Testis (tissue), 3 donors: Measurements from ENCODE around the gene MIB2. TPM values are rescaled to one million over a fixed set of nuclear protein-coding genes. Genes with fewer than 3 reads are reported as not detected.
"Not testable (repeated sequence)": the region's sequence is repeated elsewhere in the genome, so short reads cannot be mapped to it uniquely, and the experiment has no call there.

Source experiments
- DNase-seq: peaks from one replicate; pipeline ENCODE4 v3.0.0-alpha.2; 2019
- H3K27ac ChIP-seq, 2 donors: fragments of 200-600 bp; sonication (generic); one replicate each; pipeline ENCODE4 v1.5.1; 2019
- H3K27me3 ChIP-seq: fragments of 200-600 bp; sonication (generic); one replicate; pipeline ENCODE4 v1.5.1; 2019
- H3K36me3 ChIP-seq: fragments of 200-600 bp; sonication (generic); one replicate; pipeline ENCODE4 v1.5.1; 2017; ENCODE audit warnings: low read depth; ENCODE audit errors: missing control alignments
- H3K4me1 ChIP-seq: fragments of 200-600 bp; sonication (generic); one replicate; pipeline ENCODE4 v1.5.1; 2019
- H3K4me3 ChIP-seq, 2 donors: fragments of 200-600 bp; sonication (generic); one replicate each; pipeline ENCODE4 v1.5.1; 2017 to 2019
- H3K9me3 ChIP-seq: fragments of 200-600 bp; sonication (generic); one replicate; pipeline ENCODE4 v1.5.1; 2017
- POLR2A ChIP-seq: fragments of 450-650 bp; IDR thresholded peaks from one replicate; pipeline ENCODE4 v1.6.1; 2017; ENCODE audit warnings: antibody characterized with exemption, mild to moderate bottlenecking, moderate library complexity
- WGBS, 2 donors: methylation state at CpG; one replicate each; pipeline ENCODE4 v1.1.5; 2018; 5-methylcytosine and 5-hydroxymethylcytosine counted together
- intact Hi-C: fragments of 100-400 bp; cut with DNase I; formaldehyde crosslinking; loops from one replicate; pipeline ENCODE4 v1.15.1; 2023; ENCODE audit warnings: low total_unique reads
- polyA plus RNA-seq: library from polyadenylated mRNA; stranded (reverse); fragments of 350-450 nt; fragmentation: Illumina TruSeq; extraction: RNeasy Lipid Tissue Mini Kit (QIAGEN cat#74804); gene quantifications from one replicate; pipeline ENCODE4 v1.2.3, GENCODE V29; 2014; ENCODE audit warnings: low read depth, low replicate concordance; ENCODE audit not compliant: insufficient read depth
- total RNA-seq, 2 donors: library from RNA; depleted of rRNA; stranded (reverse); fragments of >200 nt; gene quantifications; one replicate each; pipeline ENCODE4 v1.2.3, GENCODE V29; 2016
- TF ChIP-seq, protein P1 (sequence below), 3 experiments: fragments of 450-650 bp in 2 of 3; fragments of 200-600 bp in 1 of 3; sonication (generic) in 1 of 3; IDR thresholded peaks; one replicate each; pipeline ENCODE4 v1.5.1; 2016 to 2019; ENCODE audit warnings: antibody characterized with exemption in 3 of 3, mild to moderate bottlenecking in 2 of 3, moderate library complexity in 1 of 3

MIB2 gene
- total and polyA plus RNA-seq, 3 donors from 2014 or later, result 38.7 to 172 (median 154) TPM

GRCh38 chr1:1671365-1672119, 56.2 kb downstream of the MIB2 start:
- 85 to 88% methylated on average over 27 of the region's 27 CpGs for WGBS, 2 donors
- H3K4me3 ChIP-seq, result no peak overlapping the region
- H3K27me3 ChIP-seq, result no peaks in the 10 kb centered on the region
- H3K4me1 ChIP-seq, result no peaks in the 10 kb centered on the region
- TF ChIP-seq POLR2A, result no peak
- TF ChIP-seq, protein P1, sequence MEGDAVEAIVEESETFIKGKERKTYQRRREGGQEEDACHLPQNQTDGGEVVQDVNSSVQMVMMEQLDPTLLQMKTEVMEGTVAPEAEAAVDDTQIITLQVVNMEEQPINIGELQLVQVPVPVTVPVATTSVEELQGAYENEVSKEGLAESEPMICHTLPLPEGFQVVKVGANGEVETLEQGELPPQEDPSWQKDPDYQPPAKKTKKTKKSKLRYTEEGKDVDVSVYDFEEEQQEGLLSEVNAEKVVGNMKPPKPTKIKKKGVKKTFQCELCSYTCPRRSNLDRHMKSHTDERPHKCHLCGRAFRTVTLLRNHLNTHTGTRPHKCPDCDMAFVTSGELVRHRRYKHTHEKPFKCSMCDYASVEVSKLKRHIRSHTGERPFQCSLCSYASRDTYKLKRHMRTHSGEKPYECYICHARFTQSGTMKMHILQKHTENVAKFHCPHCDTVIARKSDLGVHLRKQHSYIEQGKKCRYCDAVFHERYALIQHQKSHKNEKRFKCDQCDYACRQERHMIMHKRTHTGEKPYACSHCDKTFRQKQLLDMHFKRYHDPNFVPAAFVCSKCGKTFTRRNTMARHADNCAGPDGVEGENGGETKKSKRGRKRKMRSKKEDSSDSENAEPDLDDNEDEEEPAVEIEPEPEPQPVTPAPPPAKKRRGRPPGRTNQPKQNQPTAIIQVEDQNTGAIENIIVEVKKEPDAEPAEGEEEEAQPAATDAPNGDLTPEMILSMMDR (IDR thresholded peaks at IDR 0.05), result no peak
- peaks cover 5% of the 10 kb centered on the region for H3K36me3 ChIP-seq
- no peaks in the 10 kb centered on the region for H3K9me3 ChIP-seq
- H3K27ac ChIP-seq, result no peak overlapping the region
- intact Hi-C loops, result loop anchor here (10.0 kb wide), 1 partner anchor 573 kb away; no protein-coding TSS in a partner anchor
- DNase-seq, result no peak

DNA sequence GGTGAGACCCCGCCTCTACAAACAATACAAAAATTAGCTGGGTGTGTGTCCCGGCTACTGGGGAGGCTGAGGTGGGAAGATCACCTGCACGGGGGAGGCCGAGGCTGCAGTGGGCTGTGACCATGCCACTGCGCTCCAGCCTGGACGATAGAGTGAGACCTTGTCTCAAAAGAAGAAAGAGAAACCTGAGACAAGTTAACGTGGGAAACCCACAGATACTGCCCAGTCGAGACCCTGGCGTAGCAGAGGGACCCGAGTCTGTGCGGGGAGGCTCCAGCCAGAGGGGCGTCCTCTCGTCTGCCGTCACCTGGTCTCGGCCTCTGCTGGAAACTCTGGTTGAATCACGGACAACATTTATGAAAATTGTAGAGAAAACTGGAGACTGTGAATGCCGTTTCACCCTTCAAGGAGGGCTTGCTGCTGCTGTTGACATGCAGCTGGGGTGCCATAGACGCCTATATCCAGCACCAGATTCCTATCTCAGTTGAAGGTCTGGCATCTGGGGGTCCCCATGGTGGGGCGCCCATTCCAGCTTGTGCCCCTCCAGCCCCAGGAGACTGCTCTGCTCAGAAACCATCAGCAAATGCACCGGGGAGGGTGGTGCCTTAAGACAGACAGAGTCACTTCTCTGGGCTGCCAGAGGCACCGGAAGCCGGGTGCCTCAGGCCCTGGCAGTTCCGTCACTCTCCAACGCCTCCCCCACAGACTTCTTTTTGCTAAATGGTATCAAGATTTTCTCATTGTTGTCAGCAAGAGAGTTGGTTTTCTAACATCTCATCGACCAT, 57.1 kb downstream of the MIB2 start:
- no peaks in the 10 kb centered on the region for H3K4me1 ChIP-seq
- intact Hi-C loops, result loop anchor here (10.0 kb wide), 1 partner anchor 572 kb away; no protein-coding TSS in a partner anchor
- TF ChIP-seq POLR2A, result no peak
- TF ChIP-seq, protein P1 (IDR thresholded peaks at IDR 0.05), result no peak
- no peak for DNase-seq
- peaks cover 5% of the 10 kb centered on the region for H3K36me3 ChIP-seq
- no peak overlapping the region for H3K27ac ChIP-seq
- H3K4me3 ChIP-seq, result no peak overlapping the region
- no peaks in the 10 kb centered on the region for H3K9me3 ChIP-seq
- 88 to 91% methylated on average over 25 of the region's 25 CpGs for WGBS, 2 donors
- H3K27me3 ChIP-seq, result no peaks in the 10 kb centered on the region

DNA sequence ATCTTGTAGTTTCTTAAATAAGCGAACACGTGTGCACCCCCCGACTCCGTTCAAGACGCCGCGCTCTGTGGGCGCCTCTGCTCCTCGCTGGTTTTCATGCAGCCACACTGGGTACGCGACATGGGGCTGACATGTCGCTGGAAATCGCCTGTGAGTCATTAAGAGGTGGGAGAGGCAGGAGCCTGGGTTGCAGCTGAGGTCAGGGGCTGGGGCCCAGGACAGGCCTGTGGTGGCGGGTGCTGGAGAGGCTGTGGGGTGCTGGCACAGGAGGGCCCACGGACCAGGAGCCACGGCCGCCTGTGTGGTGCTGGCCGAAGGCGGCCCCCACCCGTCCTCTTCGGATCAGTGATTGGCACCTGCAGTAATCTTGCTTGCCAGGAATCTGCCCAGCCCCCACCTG, 59.5 kb downstream of the MIB2 start:
- WGBS, 2 donors, result 87 to 90% methylated on average over 11 to 17 of the region's 21 CpGs

DNA sequence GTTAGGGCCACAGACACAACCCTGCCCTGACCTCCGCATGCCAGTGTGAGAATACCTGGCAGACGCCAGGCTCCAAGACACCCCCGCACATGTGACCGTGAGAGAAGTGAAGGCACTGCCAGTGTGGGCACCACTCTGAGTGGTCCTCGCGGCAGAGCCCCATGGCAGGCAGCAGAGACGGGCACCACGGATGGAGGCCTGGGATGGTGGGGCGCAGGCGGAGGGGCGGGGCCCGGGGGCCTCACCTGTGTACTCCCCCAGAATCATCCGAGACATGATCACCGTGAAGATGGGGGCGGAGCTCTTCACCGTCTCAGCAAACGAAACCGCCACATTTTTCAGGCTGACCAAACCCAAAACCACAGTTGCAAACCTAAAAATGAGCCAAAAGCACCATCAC, 59.9 kb downstream of the MIB2 start:
- DNase-seq, H3K4me1 ChIP-seq, H3K27ac ChIP-seq, H3K4me3 ChIP-seq, H3K9me3 ChIP-seq, H3K27me3 ChIP-seq, H3K36me3 ChIP-seq: not testable (repeated sequence)
- WGBS, 2 donors, result 92% methylated on average over 10 of the region's 18 CpGs; no CpG with 5 or more reads in 1 of the 2 donors
- intact Hi-C loops, result loop anchor here (10.0 kb wide), 1 partner anchor 570 kb away; no protein-coding TSS in a partner anchor

More for the DNA sequence above, 59.5 kb downstream of the MIB2 start:
- H3K9me3 ChIP-seq, DNase-seq, H3K27me3 ChIP-seq, H3K36me3 ChIP-seq, H3K4me3 ChIP-seq, H3K4me1 ChIP-seq, H3K27ac ChIP-seq: not testable (repeated sequence)
- intact Hi-C loops, result loop anchor here (10.0 kb wide), 1 partner anchor 570 kb away; no protein-coding TSS in a partner anchor

GRCh38 chr1:1676087-1676486, 60.8 kb downstream of the MIB2 start:
- peaks cover 13% of the 10 kb centered on the region for H3K4me1 ChIP-seq
- not testable (repeated sequence) for H3K4me3 ChIP-seq, H3K27me3 ChIP-seq, H3K27ac ChIP-seq, H3K9me3 ChIP-seq, H3K36me3 ChIP-seq, DNase-seq
- intact Hi-C loops, result loop anchor here (10.0 kb wide), 1 partner anchor 569 kb away; no protein-coding TSS in a partner anchor
- 100% methylated on average over 1 of the region's 21 CpGs; no CpG with 5 or more reads in 1 of the 2 donors for WGBS, 2 donors
